CD4-positive, alpha-beta T cell (primary cell): ENCODE data around the gene AP1S3. TPM values are rescaled to one million over a fixed set of nuclear protein-coding genes. Genes with fewer than 3 reads are reported as not detected.

Source experiments
- ATAC-seq: fragments of 200-7000 bp; cut with Tn5 transposase; one replicate; pipeline ENCODE4 v1.10.0; 2022; ENCODE audit warnings: mild to moderate bottlenecking; ENCODE audit not compliant: poor library complexity
- CTCF ChIA-PET: fragments of 350-600 bp; sonication (Branson Sonifier 250); formaldehyde crosslinking; loops from one replicate; lab custom pipeline; 2021; ENCODE audit warnings: antibody characterized with exemption, inconsistent platforms; lab: Charles Lee
- POLR2A ChIA-PET: fragments of 350-600 bp; sonication (Branson Sonifier 250); formaldehyde crosslinking; loops from one replicate; lab custom pipeline; 2021; ENCODE audit warnings: antibody characterized with exemption, inconsistent platforms; lab: Charles Lee
- DNase-seq, 14 experiments: peaks; one replicate each; pipeline ENCODE4 v3.0.0-alpha.2; 2013 to 2020; ENCODE audit warnings: mixed read lengths in 2 of 14
- H3K27ac ChIP-seq, 2 donors: one replicate each; pipeline versions ENCODE4 v1.5.1 to v1.7.0; 2013; ENCODE audit warnings: low read length in 2 of 2, low read depth in 1 of 2, mild to moderate bottlenecking in 1 of 2
- H3K27me3 ChIP-seq, 2 experiments: 1 replicate in 1 of 2; 2 replicates in 1 of 2; pipeline versions ENCODE4 v1.6.1 to v1.7.0; 2013; ENCODE audit warnings: low read length in 2 of 2, control low read depth in 1 of 2, mild to moderate bottlenecking in 1 of 2, moderate library complexity in 1 of 2; ENCODE audit not compliant: insufficient read depth in 2 of 2, control insufficient read depth in 1 of 2
- H3K36me3 ChIP-seq: one replicate; pipeline ENCODE4 v1.6.1; 2013; ENCODE audit warnings: low read length, control low read depth; ENCODE audit not compliant: insufficient read depth
- H3K4me1 ChIP-seq: one replicate; pipeline ENCODE4 v1.6.1; 2013; ENCODE audit warnings: low read length, control low read depth; ENCODE audit not compliant: insufficient read depth
- H3K4me3 ChIP-seq: one replicate; pipeline ENCODE4 v1.5.1; 2013; ENCODE audit warnings: mild to moderate bottlenecking, low read length, moderate library complexity
- H3K9me3 ChIP-seq, 2 experiments: 1 replicate in 1 of 2; 2 replicates in 1 of 2; pipeline versions ENCODE4 v1.6.1 to v1.7.0; 2013; ENCODE audit warnings: low read length in 2 of 2, mild to moderate bottlenecking in 2 of 2, control low read depth in 1 of 2, moderate library complexity in 1 of 2; ENCODE audit not compliant: control insufficient read depth in 1 of 2, insufficient read depth in 1 of 2
- H3K27ac Mint-ChIP-seq: one replicate; pipeline ENCODE4 v1.8.0; 2020; ENCODE audit warnings: mixed read lengths
- H3K27me3 Mint-ChIP-seq: one replicate; pipeline ENCODE4 v1.8.0; 2021; ENCODE audit warnings: mixed read lengths
- H3K36me3 Mint-ChIP-seq: one replicate; pipeline ENCODE4 v1.8.0; 2021; ENCODE audit warnings: low read depth, mixed read lengths
- H3K4me1 Mint-ChIP-seq: one replicate; pipeline ENCODE4 v1.8.0; 2021; ENCODE audit warnings: low read depth, mixed read lengths
- H3K4me3 Mint-ChIP-seq: one replicate; pipeline ENCODE4 v1.8.0; 2020; ENCODE audit warnings: mild to moderate bottlenecking, mixed read lengths
- H3K9me3 Mint-ChIP-seq: one replicate; pipeline ENCODE4 v1.8.0; 2020; ENCODE audit warnings: mixed read lengths
- intact Hi-C, 2 experiments: fragments of 100-400 bp; cut with DNase I in 1 of 2; cut with micrococcal nuclease in 1 of 2; formaldehyde crosslinking; loops; one replicate each; pipeline versions ENCODE4 v1.15.1 to v1.9.0; 2023 to 2025; cut with DNase I, micrococcal nuclease
- total RNA-seq, 174 experiments: library from RNA in 2 of 174; stranded (reverse) in 2 of 174; gene quantifications; one replicate each; pipeline ENCODE4 v1.2.3 and lab custom pipeline; 2021 to 2026
- TF ChIP-seq, protein P1 (sequence below): fragments of 200-600 bp; IDR thresholded peaks from one replicate; pipeline ENCODE4 v1.8.0; 2022; ENCODE audit warnings: antibody characterized with exemption, mild to moderate bottlenecking

Gene AP1S3
- total RNA-seq, 2 experiments from 2014 or later, result 0.50 to 0.71 TPM

- Mint-ChIP-seq H3K27ac (no peak overlapping the region), H3K9me3 (no peaks in the 10 kb centered on the region), H3K36me3 (no peaks in the 10 kb centered on the region), H3K4me1 (no peaks in the 10 kb centered on the region), H3K4me3 (no peak overlapping the region), H3K27me3 (peaks cover 4% of the 10 kb centered on the region)
- TF ChIP-seq, protein P1, sequence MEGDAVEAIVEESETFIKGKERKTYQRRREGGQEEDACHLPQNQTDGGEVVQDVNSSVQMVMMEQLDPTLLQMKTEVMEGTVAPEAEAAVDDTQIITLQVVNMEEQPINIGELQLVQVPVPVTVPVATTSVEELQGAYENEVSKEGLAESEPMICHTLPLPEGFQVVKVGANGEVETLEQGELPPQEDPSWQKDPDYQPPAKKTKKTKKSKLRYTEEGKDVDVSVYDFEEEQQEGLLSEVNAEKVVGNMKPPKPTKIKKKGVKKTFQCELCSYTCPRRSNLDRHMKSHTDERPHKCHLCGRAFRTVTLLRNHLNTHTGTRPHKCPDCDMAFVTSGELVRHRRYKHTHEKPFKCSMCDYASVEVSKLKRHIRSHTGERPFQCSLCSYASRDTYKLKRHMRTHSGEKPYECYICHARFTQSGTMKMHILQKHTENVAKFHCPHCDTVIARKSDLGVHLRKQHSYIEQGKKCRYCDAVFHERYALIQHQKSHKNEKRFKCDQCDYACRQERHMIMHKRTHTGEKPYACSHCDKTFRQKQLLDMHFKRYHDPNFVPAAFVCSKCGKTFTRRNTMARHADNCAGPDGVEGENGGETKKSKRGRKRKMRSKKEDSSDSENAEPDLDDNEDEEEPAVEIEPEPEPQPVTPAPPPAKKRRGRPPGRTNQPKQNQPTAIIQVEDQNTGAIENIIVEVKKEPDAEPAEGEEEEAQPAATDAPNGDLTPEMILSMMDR, result no peak
- ChIA-PET POLR2A (no interaction called here), CTCF (no interaction called here)
- H3K27ac ChIP-seq, result no peak overlapping the region
- H3K36me3 ChIP-seq, result no peaks in the 10 kb centered on the region
- DNase-seq (no peak), ATAC-seq (no peak)
- H3K4me3 ChIP-seq, result no peak overlapping the region
- peaks cover 0 to 5% of the 10 kb centered on the region in 2 experiments for H3K9me3 ChIP-seq
- H3K4me1 ChIP-seq, result no peaks in the 10 kb centered on the region
- intact Hi-C loops, result no loop called here
- no peaks in the 10 kb centered on the region for H3K27me3 ChIP-seq
Observed at GRCh38 chr2:223712642-223713041, 124.7 kb downstream of the AP1S3 start.

GRCh38 chr2:223711596-223712326 lies 125.6 kb downstream of the AP1S3 start:
- DNase-seq (no peak), ATAC-seq (no peak)
- ChIA-PET CTCF (no interaction called here), POLR2A (no interaction called here)
- Histone ChIP-seq H3K27me3 (no peaks in the 10 kb centered on the region), H3K27ac (no peak overlapping the region), H3K36me3 (no peaks in the 10 kb centered on the region), H3K4me1 (no peaks in the 10 kb centered on the region), H3K4me3 (no peak overlapping the region), H3K9me3 (peaks cover 0 to 5% of the 10 kb centered on the region in 2 experiments)
- Mint-ChIP-seq H3K4me1 (no peaks in the 10 kb centered on the region), H3K27me3 (peaks cover 9% of the 10 kb centered on the region), H3K36me3 (no peaks in the 10 kb centered on the region), H3K9me3 (no peaks in the 10 kb centered on the region), H3K27ac (no peak overlapping the region), H3K4me3 (no peak overlapping the region)
- intact Hi-C loops, result no loop called here
- TF ChIP-seq, protein P1, result no peak

Other genes starting within 250 kb of the AP1S3 start
- gene SCG2, start 235.2 kb downstream of the AP1S3 start, total RNA-seq, result not detected
- gene WDFY1, start 107.8 kb upstream of the AP1S3 start, total RNA-seq, result 10 to 100 TPM; 41.1 to 41.5 TPM
- gene MRPL44, start 119.9 kb upstream of the AP1S3 start, total RNA-seq, result 10 to 100 TPM; 40.0 to 40.1 TPM
- 1 to 10 TPM; 5.1 to 7.3 TPM for gene SERPINE2, start 201.7 kb upstream of the AP1S3 start, total RNA-seq